Adrenal gland (tissue), 12 donors: ENCODE results near the gene FIGNL2. TPM values are rescaled to one million over a fixed set of nuclear protein-coding genes. Genes with fewer than 3 reads are reported as not detected.

Experiments used
- DNase-seq, 7 donors: peaks; one replicate each; pipeline ENCODE4 v3.0.0-alpha.2; 2019 to 2020
- H3K27ac ChIP-seq, 5 donors: fragments of 200-600 bp; sonication (generic) in 4 of 5; 1 replicate in 3 of 5; 2 replicates in 2 of 5; pipeline versions ENCODE4 v1.5.1 to v1.8.0; 2016 to 2020; ENCODE audit warnings: mild to moderate bottlenecking in 1 of 5
- H3K27me3 ChIP-seq: fragments of 200-600 bp; 2 replicates; pipeline ENCODE4 v1.8.0; 2021
- H3K36me3 ChIP-seq, 2 donors: fragments of 200-600 bp; replicated peaks in 1 of 2; 1 replicate in 1 of 2; 2 replicates in 1 of 2; pipeline versions ENCODE4 v1.5.1 to v1.8.0; 2018 to 2022
- H3K4me1 ChIP-seq, 2 donors: fragments of 200-600 bp; replicated peaks in 1 of 2; 1 replicate in 1 of 2; 2 replicates in 1 of 2; pipeline versions ENCODE4 v1.5.1 to v1.8.0; 2018 to 2021
- H3K4me3 ChIP-seq, 4 donors: fragments of 200-600 bp; sonication (generic) in 3 of 4; one replicate each; pipeline ENCODE4 v1.5.1; 2016 to 2018
- H3K9me3 ChIP-seq, 3 donors: fragments of 200-600 bp; sonication (generic) in 1 of 3; replicated peaks in 1 of 3; 1 replicate in 2 of 3; 2 replicates in 1 of 3; pipeline versions ENCODE4 v1.5.1 to v1.8.0; 2016 to 2021
- CTCF ChIP-seq, 6 experiments: fragments of 450-650 bp in 4 of 6; fragments of 200-600 bp in 2 of 6; sonication (generic) in 1 of 6; IDR thresholded peaks; 1 replicate in 5 of 6; 2 replicates in 1 of 6; pipeline versions ENCODE4 v1.5.1 to v1.8.0; 2016 to 2021; ENCODE audit warnings: antibody characterized with exemption in 6 of 6, mild to moderate bottlenecking in 2 of 6, moderate library complexity in 1 of 6
- POLR2A ChIP-seq, 2 donors: fragments of 450-650 bp; IDR thresholded peaks; one replicate each; pipeline ENCODE4 v1.6.1; 2017; ENCODE audit warnings: antibody characterized with exemption in 2 of 2, mild to moderate bottlenecking in 2 of 2, moderate library complexity in 1 of 2
- WGBS, 4 donors: extraction: QIAGEN DNeasy Blood & Tissue Kit in 2 of 4; methylation state at CpG; one replicate each; pipeline versions ENCODE4 v1.1.5 to v1.1.7; 2013 to 2017; 5-methylcytosine and 5-hydroxymethylcytosine counted together
- intact Hi-C, 2 donors: fragments of 100-400 bp; cut with DNase I; formaldehyde crosslinking; loops; one replicate each; pipeline versions ENCODE4 v1.14.1 to v1.15.0; 2022 to 2023
- polyA plus RNA-seq, 3 donors: library from polyadenylated mRNA; stranded (reverse); fragments of 200-250 nt in 2 of 3; fragments of 350-450 nt in 1 of 3; fragmentation: Illumina TruSeq in 1 of 3; extraction: RNeasy Lipid Tissue Mini Kit (QIAGEN cat#74804) in 1 of 3; gene quantifications; one replicate each; pipeline ENCODE4 v1.2.3, GENCODE V29; 2013 to 2014
- total RNA-seq, 9 donors: library from RNA; depleted of rRNA in 4 of 9; stranded (reverse); fragments of >200 nt in 4 of 9; fragments of 120-200 nt in 1 of 9; fragmentation: NEBNext Ultra II Directional in 1 of 9; extraction: Animal tissue kit (Norgen Biotek cat#: 25700) in 1 of 9; gene quantifications; one replicate each; pipeline versions ENCODE4 v1.1.0 to v1.2.4, GENCODE V29; 2013 to 2023
- donor health status: healthy with polysubstance abuse.
- donor health status: Bipolar disorder and iron deficiency.
- donor health status: DM: yes; HTN: yes; CAD: no.
- donor health status: DM: no; HTN: no; CAD: no.
- donor health status: DM: no; HTN: no; CAD: no.
- donor health status: DM: yes; HTN: yes; CAD: no.

FIGNL2 gene
- total and polyA plus RNA-seq, 12 donors: 0.04 to 0.32 (median 0.25) TPM; not detected in 1

- Histone ChIP-seq H3K9me3 (no peaks in the 10 kb centered on the region), H3K36me3 (no peaks in the 10 kb centered on the region), H3K27ac (no peak overlapping the region), H3K27me3 (peaks cover 3% of the 10 kb centered on the region), H3K4me1 (no peaks in the 10 kb centered on the region), H3K4me3 (no peak overlapping the region)
- intact Hi-C loops: loop anchor here in 1 of 2 donors (10.0 kb wide), 1 partner anchor 403 kb away; the partner anchor contains the start of gene SLC4A8
- no peak for TF ChIP-seq POLR2A (IDR thresholded peaks at IDR 0.05)
- TF ChIP-seq CTCF (IDR thresholded peaks at IDR 0.05): no peak
- no peak for DNase-seq
- 47 to 58% (median 53%) methylated on average over 9 to 11 of the region's 11 CpGs for WGBS, 4 donors
These were observed 20.3 kb downstream of the FIGNL2 start for GRCh38 chr12:51827925-51828818.

- 72 to 85% (median 77%) methylated on average over 3 to 4 of the region's 4 CpGs for WGBS, 4 donors
- Histone ChIP-seq H3K36me3 (no peaks in the 10 kb centered on the region), H3K9me3 (no peaks in the 10 kb centered on the region), H3K27me3 (peaks cover 5% of the 10 kb centered on the region), H3K27ac (no peak overlapping the region), H3K4me1 (no peaks in the 10 kb centered on the region), H3K4me3 (no peak overlapping the region)
- no peak for DNase-seq
- intact Hi-C loops: loop anchor here in 1 of 2 donors (10.0 kb wide), 1 partner anchor 402 kb away; the partner anchor contains the start of gene SLC4A8
- TF ChIP-seq POLR2A (IDR thresholded peaks at IDR 0.05): no peak
- TF ChIP-seq CTCF (IDR thresholded peaks at IDR 0.05): no peak
These were observed 21.6 kb downstream of the FIGNL2 start for GRCh38 chr12:51826881-51827280.

- Histone ChIP-seq H3K36me3 (no peaks in the 10 kb centered on the region), H3K4me1 (no peaks in the 10 kb centered on the region), H3K9me3 (no peaks in the 10 kb centered on the region), H3K27me3 (peaks cover 12% of the 10 kb centered on the region), H3K27ac (no peak overlapping the region), H3K4me3 (no peak overlapping the region)
- intact Hi-C loops: loop anchor here in 1 of 2 donors (10.0 kb wide), 1 partner anchor 400 kb away; the partner anchor contains the start of gene SLC4A8
- DNase-seq: no peak
- TF ChIP-seq CTCF (IDR thresholded peaks at IDR 0.05) (no peak), POLR2A (IDR thresholded peaks at IDR 0.05) (no peak)
- WGBS, 4 donors: 65 to 86% (median 76%) methylated on average over 5 of the region's 5 CpGs
These were observed 23.3 kb downstream of the FIGNL2 start for GRCh38 chr12:51825216-51825615.

- 18 to 20% (median 20%) methylated on average over 5 to 6 of the region's 6 CpGs for WGBS, 4 donors
- intact Hi-C loops: loop anchor here in 1 of 2 donors (10.0 kb wide), 1 partner anchor 399 kb away; the partner anchor contains the start of gene SLC4A8
- Histone ChIP-seq H3K27me3 (peaks cover 12% of the 10 kb centered on the region), H3K4me3 (no peak overlapping the region), H3K27ac (no peak overlapping the region), H3K4me1 (no peaks in the 10 kb centered on the region), H3K9me3 (no peaks in the 10 kb centered on the region), H3K36me3 (no peaks in the 10 kb centered on the region)
- DNase-seq: peak in 6 of 7 donors; percentile 28 to 63 (median 36)
- TF ChIP-seq POLR2A (IDR thresholded peaks at IDR 0.05) (no peak), CTCF (IDR thresholded peaks at IDR 0.05) (peak; percentile 23 to 53 (median 46))
These were observed 24.5 kb downstream of the FIGNL2 start for GRCh38 chr12:51823875-51824565.
